HFFc6 (cell line): ENCODE measurements around the gene SUPT7L. TPM values are rescaled to one million over a fixed set of nuclear protein-coding genes. Genes with fewer than 3 reads are reported as not detected.

ENCODE experiments used
- DNase-seq: peaks from one replicate; pipeline ENCODE4 v3.0.0-alpha.2; 2018
- H3K27ac Mint-ChIP-seq: 2 replicates; pipeline ENCODE4 v1.8.0; 2020; ENCODE audit warnings: mild to moderate bottlenecking, mixed read lengths
- H3K27me3 Mint-ChIP-seq: 2 replicates; pipeline ENCODE4 v1.8.0; 2021; ENCODE audit warnings: mild to moderate bottlenecking, moderate library complexity, mixed read lengths; ENCODE audit not compliant: insufficient read depth
- H3K36me3 Mint-ChIP-seq: 2 replicates; pipeline ENCODE4 v1.8.0; 2021; ENCODE audit warnings: low read depth, mixed read lengths
- H3K4me1 Mint-ChIP-seq: 2 replicates; pipeline ENCODE4 v1.8.0; 2020; ENCODE audit warnings: low read depth, mixed read lengths
- H3K4me3 Mint-ChIP-seq: 2 replicates; pipeline ENCODE4 v1.8.0; 2020; ENCODE audit warnings: mild to moderate bottlenecking, moderate library complexity, mixed read lengths
- H3K9me3 Mint-ChIP-seq: 2 replicates; pipeline ENCODE4 v1.8.0; 2020; ENCODE audit warnings: mild to moderate bottlenecking, mixed read lengths
- CTCF ChIP-seq: fragments of 200-600 bp; sonication (generic); IDR thresholded peaks from 2 replicates; pipeline ENCODE4 v1.5.0; 2021; ENCODE audit warnings: antibody characterized with exemption, mild to moderate bottlenecking
- total RNA-seq, 6 experiments: library from RNA; stranded (reverse); fragmentation: NEBNext Ultra II Directional; extraction: Animal tissue kit (Norgen Biotek cat#: 25700); gene quantifications; 2 replicates in 1 of 6; 3 replicates in 5 of 6; pipeline ENCODE4 v1.2.3, GENCODE V29; 2021

SUPT7L gene
- total RNA-seq, 6 experiments from 2014 or later: 22.7 to 26.4 (median 24.2) TPM

- H3K36me3 Mint-ChIP-seq: no peaks in the 10 kb centered on the region
- H3K27ac Mint-ChIP-seq: peak overlapping the region; percentile 77
- no peak for TF ChIP-seq CTCF
- peaks cover 3% of the 10 kb centered on the region for H3K27me3 Mint-ChIP-seq
- H3K4me3 Mint-ChIP-seq: no peak overlapping the region
- H3K4me1 Mint-ChIP-seq: peaks cover 57% of the 10 kb centered on the region
- DNase-seq: no peak
- no peaks in the 10 kb centered on the region for H3K9me3 Mint-ChIP-seq
Observed at GRCh38 chr2:27707462-27708256, 44.2 kb upstream of the SUPT7L start.

GRCh38 chr2:27705851-27706622, 42.6 kb upstream of the SUPT7L start:
- TF ChIP-seq CTCF: no peak; the same call in 1 of the 2 replicates
- peak; percentile 95 for DNase-seq
- no peaks in the 10 kb centered on the region for H3K9me3 Mint-ChIP-seq
- peaks cover 60% of the 10 kb centered on the region for H3K4me1 Mint-ChIP-seq
- peaks cover 3% of the 10 kb centered on the region for H3K27me3 Mint-ChIP-seq
- H3K4me3 Mint-ChIP-seq: peak overlapping the region; percentile 66
- no peaks in the 10 kb centered on the region for H3K36me3 Mint-ChIP-seq
- peak overlapping the region; percentile 99 for H3K27ac Mint-ChIP-seq

GRCh38 chr2:27704342-27704876, 41.0 kb upstream of the SUPT7L start:
- Mint-ChIP-seq H3K27me3 (peaks cover 3% of the 10 kb centered on the region), H3K4me3 (no peak overlapping the region), H3K27ac (peak overlapping the region; percentile 77), H3K4me1 (peaks cover 60% of the 10 kb centered on the region), H3K36me3 (no peaks in the 10 kb centered on the region), H3K9me3 (no peaks in the 10 kb centered on the region)
- no peak for DNase-seq
- TF ChIP-seq CTCF: no peak

- TF ChIP-seq CTCF: peak; percentile 99
- Mint-ChIP-seq H3K4me1 (peaks cover 59% of the 10 kb centered on the region), H3K4me3 (no peak overlapping the region), H3K27me3 (peaks cover 3% of the 10 kb centered on the region), H3K27ac (peak overlapping the region; percentile 68), H3K9me3 (no peaks in the 10 kb centered on the region), H3K36me3 (no peaks in the 10 kb centered on the region)
- DNase-seq: peak; percentile 84
Observed at GRCh38 chr2:27703638-27704341, 40.4 kb upstream of the SUPT7L start.

GRCh38 chr2:27702302-27702701, 38.9 kb upstream of the SUPT7L start:
- Mint-ChIP-seq H3K36me3 (peaks cover 6% of the 10 kb centered on the region; the same call in 1 of the 2 replicates), H3K4me1 (peaks cover 49% of the 10 kb centered on the region), H3K4me3 (no peak overlapping the region), H3K27ac (no peak overlapping the region), H3K27me3 (no peaks in the 10 kb centered on the region; the same call in 1 of the 2 replicates), H3K9me3 (no peaks in the 10 kb centered on the region)
- no peak for TF ChIP-seq CTCF
- DNase-seq: no peak
